ENCODE results near the gene PHLDB3.
"Not testable (repeated sequence)": the region's sequence is repeated elsewhere in the genome, so short reads cannot be mapped to it uniquely, and the experiment has no call there.

PHLDB3 gene

DNA sequence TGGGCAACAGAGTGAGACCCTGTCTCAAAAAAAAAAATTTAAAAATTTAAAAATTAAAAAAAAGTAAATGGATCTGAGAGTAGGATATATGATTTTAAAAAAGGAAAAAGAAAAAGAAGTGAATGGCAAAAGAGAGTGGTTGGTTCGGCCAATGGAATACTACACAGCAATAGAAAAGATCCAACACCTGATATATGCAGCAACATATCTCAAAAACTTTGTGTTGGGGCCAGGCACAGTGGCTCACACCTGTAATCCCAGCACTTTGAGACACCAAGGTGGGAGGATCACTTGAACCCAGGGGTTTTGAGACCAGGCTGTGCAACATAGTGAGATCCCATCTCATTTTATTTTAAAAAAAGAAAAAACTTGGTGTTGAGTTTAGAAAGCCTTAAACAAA is 37.8 kb downstream of the PHLDB3 start:
- no peak for DNase-seq

DNA sequence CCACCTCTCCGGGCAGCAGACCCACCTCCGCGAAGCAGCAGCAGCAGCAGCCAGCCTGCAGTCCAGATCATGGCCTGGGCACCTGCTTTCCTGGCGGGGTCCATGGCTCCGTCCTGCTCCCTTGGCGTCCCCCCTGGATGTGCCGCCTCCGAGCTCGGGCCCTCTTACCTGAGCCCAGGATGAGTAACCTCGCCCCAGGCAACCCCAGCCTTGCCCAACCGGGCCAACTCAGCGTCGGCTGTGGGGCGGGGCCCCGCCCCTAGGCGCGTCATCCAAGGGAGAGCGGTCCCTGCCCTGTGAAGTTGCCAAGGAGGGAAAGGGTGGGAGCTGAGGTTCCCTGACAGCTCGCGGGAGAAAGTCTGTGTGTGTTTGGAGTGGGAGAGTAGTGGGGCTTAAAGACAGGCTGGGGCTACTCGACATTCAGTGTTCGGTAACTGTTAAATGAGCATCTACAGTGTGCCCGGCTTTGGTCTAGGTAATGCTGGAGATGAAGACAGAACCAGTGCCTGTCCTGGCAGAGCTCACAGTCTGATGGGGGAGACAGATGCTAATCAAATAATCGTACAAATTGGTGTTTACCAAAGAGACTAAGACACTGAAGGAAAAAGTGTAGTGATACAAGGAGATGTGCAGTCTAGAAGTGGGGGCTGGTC is 39.0 kb downstream of the PHLDB3 start, which contains the start of gene LYPD3:
LYPD3 (minus strand) TSS at position 141 of the 653 bp plus-strand sequence; CDS start at position 104, 37 bp downstream.
- peak; percentile 93 for DNase-seq

DNA sequence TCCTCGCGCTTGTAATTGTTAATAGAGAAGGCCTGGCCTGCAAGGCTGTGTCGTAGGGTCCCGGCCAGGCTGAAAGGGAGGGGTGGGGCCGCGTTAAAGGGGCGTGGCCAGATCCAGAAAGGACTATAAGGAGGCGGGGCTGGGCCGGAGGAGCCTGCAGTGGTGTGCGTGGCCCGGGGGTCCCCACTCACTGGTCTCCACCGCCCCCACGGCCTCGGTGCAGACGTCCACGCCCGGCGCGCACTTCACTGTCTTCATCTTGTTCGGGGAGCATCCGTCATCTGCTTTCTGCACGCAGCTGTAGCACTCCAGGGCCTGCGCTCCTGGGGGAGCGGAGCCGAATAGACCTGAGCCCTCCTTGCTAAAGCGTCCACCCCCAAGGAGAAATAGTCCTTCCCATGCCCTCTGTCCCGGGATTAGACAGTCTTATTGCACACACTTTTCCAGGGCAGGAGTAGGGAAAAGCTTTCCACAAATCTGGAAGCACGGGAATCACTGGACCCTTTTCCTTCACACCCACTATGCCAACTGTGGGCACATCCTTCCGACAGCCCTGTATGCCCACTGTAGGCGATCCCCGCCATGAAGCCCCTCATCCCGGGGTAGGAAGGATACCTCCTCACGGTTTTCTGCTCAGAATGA is 40.3 kb downstream of the PHLDB3 start:
- no peak for DNase-seq

DNA sequence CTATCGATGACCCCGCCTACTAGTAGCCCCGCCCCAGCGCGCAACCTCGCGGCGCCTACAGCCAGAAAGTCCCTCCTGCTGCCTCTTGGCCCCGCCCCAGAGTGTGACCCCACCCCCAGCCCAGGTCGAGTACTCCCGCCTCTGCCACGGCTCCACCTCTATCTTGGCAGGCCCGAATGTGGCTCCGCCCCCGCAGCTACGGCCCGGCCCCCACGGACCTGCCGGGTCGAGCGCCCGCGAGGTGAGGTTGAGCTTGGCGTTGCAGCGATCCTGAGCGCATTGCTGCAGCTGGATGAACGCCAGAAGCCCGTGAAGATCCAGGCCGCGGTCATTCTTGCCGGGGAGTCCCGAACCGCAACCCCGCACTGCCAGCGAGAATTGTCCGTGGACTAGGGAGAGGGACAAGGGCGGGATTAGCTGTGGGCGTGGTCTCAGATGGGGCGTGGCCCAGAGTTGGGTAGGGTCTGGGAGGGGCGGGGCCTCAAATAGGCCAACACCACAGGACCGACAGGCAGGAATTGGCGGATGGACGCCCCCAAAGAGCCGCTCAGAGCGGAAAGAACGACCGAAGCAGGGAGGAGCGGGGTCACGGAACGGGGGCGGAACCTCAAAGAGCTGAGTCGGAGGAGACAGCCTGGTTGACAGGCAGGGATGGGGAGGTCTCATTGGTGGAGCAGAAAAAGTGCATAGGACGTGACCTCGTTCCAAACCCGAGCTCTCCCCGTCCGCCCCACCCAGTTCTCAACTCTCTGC is 41.0 kb downstream of the PHLDB3 start:
- peak; percentile 99 for DNase-seq

DNA sequence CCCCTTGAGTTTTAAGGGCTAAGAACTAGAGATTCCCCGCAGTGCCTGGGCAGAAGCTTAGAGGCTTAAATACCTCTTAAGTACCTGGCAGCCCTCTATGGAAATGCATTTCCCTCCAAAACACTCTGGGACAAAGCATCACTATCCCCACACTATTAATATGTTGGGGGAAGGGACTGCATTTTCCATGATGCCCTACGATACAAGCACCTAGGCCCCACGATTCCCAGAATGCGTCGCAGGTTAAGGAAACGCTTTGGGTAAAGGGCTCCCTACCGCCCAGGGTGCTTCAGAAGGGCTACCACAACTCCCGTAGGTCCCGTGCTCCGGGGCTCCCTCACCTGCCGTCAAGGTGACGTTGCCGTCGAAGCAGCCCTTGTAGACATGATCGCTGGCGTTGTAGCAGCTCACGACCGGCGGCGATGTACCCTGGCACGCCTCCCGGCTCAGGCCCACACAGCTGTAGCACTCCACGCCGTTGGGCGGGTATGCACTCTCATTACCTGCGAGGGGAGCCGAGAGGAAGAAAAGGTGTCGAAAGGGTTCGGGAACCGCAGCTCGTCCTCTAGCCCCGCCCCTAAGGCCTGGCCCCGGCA is 41.7 kb downstream of the PHLDB3 start:
- DNase-seq, result no peak

DNA sequence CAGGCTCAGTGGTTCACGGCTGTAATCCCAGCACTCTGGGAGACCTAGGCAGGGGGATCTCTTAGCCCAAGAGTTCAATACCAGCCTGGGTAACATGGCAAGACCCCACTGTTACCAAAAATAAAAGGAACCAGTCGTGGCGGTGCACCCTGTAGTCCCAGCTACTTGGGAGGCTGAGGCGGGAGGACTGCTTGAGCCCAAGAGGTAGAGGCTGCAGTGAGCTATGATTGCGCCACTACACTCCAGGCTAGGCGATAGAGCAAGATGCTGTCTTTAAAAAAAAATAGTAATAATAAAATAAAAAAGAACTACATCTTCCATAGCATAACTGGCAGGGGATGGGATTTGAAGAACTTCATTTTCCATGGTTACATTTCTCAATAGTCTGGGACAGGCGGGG is 42.2 kb downstream of the PHLDB3 start:
- no peak for DNase-seq

DNA sequence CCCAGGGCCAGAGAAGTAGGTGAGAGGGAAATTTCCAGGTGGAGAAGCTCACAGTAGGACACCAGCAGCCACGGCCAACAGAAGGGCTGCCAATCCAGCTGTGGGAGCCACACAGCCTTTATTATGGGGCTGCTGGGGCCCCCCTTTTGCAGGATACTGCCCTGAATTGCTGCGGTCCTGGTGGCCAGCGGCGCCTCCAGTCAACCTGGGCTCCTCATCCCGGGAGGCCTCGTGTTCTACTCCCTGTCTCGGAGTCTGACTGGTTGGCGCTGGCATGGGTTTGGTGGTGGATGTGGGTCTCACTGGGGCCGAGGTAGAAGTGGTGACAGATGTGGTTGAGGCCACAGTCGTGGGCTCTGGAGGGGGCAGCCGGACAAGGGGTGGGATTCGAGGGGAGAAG is 43.2 kb downstream of the PHLDB3 start:
- DNase-seq, result no peak

DNA sequence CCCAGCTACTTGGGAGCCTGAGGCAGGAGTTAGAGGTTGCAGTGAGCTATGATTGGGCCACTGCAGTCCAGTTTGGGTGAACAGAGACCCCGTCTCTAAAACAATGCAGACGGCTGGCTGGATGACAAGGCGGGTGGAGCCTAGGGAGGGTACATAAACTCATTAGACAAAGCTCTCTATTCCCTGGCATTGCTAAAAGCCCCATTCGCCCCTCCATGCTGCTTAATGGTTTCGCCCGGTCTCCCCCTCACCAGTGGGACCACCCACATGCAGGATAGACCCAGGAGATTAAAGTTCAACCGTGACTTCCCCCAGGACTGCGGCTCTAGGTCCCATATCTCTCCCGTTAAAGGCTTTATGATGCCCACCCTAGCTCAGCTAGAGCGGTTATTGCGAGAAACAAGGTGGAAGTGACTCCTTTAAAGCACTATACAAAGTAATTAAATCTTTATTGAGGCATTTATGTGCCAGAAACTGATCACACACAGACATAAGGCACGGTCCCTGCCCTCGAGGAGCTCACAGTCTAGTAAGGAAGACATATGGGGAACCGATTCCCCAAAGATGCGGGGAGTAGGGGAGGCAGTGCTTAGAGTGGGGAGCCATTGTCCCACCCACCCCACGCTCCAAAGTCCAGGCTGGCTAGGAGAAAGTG is 44.1 kb downstream of the PHLDB3 start:
- DNase-seq, result no peak

DNA sequence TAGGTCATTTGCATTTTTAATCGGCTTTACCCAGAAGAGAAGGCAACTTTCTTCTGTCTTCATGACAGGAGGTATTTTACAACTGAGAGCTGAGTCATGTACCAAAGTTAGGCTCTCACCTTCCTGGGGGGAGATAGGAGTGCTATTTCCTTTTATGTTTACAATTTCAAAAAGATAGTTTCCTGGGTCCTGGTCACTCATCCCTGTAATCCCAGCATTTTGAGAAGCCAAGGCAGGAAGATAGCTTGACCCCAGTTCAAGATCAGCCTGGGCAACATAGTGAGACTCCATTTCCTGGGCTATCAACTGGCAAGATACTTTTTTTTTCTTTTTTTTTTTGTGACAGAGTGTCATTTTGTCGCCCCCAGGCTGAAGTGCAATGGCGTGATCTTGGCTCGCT is 46.7 kb downstream of the PHLDB3 start:
- no peak for DNase-seq

DNA sequence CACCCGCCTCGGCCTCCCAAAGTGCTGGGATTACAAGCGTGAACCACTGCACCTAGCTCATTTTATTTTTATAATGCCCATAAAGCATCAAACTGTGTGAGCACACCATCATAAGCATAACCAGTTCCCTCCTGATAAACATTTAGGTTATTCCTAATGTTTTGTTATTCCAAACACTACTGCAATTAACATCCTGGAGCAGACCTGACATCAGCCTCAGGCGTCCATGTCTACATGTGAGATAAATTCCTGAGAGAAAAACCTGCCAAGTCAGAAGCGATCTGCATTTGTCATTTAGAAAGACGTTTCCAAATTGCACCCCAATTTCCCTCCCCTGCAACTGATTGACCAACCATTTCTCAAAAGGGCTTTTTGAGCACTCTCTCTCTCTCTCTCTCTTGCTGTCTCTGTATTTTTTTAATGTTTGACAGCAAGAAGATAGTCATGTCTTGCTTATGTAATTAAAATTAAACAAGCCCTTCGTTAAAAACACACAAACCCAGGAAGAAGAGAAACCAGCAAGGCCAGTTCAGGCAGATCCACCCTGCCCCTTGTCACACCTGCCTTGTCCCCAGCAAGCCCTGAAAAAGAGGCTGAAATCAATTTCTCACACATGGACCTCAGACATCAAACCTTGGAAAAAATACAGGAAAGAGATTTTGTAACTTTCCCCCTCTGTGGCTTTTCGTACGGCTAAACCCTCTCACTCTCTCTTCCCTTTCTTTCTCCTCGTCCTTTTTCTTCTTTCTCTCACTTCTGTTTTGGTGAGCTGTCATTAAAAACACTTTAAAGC is 49.0 kb downstream of the PHLDB3 start:
- DNase-seq, result no peak

DNA sequence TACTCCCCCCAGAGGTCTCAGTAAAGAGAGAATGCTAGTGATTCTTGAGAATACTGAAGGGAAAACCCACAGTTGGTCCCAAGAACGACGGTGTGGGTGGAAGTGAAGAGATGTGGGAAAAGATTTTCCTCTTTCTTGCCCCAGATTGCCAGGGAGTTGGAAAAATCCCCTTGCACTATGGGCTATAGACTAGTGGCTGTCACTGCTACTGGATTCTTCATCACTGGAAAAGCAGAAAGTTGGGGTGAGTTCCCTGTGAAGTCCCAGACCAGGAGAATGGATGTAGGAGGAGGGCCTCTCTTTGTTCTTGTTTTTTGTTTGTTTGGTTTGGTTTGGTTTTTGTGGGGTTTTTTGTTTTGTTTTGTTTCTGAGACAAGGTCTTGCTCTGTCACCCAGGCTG is 50.5 kb downstream of the PHLDB3 start:
- DNase-seq, result no peak

DNA sequence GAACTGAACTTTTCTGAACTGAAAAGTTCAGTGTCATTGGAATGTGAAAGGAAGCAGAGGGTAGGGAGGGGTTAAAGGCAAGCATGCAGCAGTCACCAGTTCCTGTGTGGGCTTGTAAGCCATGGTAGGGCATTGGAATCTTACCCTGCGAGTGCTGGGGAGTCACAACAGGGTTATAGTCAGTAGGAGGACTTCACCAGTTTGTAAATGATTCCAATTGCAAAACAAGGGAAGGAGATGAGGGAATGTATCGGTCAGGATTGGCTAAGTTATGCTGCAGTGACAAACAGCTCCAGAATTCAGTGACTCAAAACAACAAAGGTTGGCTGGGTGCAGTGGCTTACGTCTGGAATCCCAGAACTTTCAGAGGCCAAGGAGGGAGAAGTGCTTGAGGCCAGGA is 52.0 kb downstream of the PHLDB3 start:
- DNase-seq, result no peak

DNA sequence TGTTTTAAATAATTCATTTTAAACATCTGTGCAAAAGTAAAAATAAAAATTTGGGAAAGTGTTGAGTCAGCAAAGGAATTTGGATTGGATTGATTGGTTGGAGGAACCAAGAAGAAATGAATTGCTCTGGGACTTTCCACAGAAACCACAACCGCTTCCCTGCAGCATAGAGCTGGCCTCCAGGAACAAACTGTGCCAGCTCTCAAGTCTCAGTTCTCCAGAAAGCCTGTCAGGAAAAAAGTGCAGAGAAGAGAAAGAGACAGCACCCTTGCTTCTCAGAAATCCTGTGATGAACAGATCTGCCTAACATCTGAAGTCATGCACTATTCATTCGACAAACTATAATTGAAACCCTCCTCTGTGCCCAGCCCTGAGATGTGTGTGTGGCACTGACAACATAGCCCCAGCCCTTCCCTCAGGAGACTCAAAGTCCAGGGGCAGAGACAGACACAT is 54.0 kb downstream of the PHLDB3 start:
- DNase-seq, result no peak

DNA sequence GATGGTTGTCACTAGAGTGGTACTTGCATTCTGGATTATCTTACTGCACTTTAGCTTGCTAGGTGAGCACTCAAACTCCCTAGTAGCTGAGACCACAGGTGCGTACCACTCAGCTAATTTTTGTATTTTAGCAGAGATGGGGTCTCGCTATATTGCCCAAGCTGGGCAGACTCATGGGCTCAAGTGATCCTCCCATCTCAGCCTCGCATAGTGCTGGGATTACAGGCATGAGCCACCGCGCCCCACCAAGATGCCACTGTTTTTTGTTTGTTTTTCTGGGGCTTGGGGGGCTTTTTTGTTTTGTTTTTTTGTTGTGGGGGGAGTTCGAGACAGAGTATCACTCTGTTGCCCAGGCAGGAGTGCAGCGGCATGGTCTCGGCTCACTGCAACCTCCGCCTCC is 56.9 kb downstream of the PHLDB3 start:
- DNase-seq, result no peak

DNA sequence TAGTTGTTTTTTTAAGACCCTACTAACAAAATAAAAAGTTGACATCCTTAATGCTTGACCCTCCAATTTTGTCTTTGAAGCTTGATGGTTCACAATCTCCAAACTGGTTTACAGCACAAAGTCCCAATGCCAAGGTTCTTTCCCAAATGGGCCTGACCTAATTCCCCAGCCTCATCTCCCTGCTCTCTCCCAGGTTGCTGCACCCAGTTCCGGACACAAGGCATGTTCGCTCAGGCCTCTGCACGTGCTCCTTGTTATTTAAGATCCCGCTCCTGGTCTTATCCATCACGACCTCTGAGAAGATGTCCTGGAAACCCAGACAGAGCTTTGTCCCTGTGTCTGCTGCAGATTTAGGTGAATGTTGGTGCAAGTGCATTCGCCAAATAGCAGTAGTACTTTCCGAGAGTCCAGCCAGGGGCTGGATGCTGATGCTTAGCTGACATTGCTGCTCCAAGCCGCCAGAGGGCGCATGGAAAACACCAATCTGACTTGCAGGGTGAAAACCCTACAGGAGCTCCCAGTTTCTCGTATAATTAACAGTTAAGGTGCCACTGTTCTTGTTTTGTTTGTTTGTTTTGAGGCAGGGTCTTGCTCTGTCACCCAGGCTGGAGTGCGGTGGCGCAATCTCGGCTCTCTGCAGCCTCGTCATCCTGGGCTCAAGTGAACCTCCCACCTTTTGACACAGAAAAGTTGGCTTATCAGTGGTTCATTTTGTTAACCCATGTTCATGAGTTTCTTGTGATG is 57.6 kb downstream of the PHLDB3 start:
- peak; percentile 84 for DNase-seq

DNA sequence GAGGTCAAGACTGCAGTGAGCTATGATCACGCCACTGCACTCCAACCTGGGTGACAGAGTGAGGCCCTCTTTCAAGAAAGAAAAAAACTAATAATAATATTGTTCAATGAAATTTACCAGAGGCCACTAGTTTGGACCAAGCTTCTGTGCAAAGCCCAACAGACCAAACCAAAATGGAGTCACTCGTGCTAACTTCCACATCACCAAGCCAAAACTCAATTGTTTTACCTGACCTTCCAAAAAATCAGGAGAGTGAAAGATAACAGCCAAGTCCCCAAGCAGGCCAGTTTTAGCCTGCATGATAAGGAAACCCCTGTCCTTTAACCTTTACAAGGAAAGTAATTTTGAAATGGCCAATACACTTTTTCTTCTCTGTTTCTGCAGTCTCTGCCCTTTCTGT is 59.1 kb downstream of the PHLDB3 start:
- DNase-seq, result no peak

DNA sequence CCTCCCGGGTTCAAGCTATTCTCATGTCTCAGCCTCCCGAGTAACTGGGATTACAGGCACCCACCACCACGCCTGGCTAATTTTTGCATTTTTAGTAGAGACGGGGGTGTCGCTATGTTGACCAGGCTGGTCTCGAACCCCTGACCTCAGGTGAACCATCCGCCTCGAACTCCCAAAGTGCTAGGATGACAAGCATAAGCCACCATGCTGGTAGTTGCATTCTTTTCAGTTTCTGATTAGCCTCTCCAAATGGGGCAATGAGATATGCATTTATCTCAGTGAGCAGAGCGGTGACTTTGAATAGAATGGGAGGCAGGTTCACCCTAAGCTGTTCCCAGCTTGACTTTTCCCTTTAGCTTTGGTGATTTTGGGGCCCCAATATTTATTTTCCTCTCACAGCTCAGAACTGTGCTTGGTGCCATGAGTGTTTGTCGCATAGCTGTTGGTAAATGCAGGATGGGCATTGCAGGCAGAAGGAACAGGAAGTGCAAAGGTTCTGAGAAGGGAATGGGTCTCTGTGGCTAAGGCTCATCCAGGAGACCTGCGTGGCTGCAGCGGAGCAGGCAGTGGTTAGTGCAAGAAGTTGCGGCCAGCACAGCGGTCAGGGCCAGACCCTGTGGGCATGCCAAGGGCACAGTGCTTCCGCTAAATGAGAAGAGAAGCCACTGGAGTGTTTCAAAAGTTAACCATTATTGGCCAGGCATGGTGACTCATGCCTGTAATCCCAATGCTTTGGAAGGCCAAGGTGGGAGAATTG is 59.8 kb downstream of the PHLDB3 start:
- no peak for DNase-seq

DNA sequence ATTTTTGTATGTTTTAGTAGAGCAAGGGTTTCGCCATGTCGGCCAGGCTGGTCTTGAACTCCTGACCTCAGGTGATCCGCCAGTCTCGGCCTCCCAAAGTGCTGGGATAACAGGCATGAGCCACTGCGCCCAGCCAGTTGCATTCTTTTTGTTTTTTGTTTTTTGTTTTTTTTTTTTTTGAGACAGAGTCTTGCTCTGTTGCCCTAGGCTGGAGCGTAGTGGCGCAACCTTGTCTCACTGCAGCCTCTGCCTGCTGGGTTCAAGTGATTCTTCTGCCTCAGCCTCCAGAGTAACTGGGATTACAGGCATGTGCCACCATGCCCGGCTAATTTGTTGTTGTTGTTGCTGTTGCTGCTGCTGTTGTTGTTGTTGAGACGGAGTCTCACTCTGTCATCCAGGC is 60.5 kb downstream of the PHLDB3 start:
- DNase-seq, result not testable (repeated sequence)

DNA sequence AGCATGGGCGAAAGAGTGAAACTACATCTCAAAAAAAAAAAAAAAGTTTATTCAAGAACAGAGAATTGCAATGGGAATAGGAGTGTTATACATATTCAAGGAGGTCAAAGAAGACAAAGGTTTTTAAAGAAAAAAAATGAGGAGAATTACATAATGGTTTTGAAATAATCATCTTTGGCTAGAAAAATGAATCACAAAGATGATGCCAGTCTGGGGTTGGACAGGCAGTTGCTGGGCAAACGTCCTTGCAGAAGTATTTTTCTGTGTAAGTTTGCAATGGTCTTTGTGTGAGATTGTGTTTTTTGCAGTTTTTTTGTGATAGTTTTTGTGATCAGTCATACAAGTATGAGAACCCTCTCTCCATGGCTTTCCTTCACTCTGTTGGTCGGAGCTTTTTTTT is 62.8 kb downstream of the PHLDB3 start:
- no peak for DNase-seq

DNA sequence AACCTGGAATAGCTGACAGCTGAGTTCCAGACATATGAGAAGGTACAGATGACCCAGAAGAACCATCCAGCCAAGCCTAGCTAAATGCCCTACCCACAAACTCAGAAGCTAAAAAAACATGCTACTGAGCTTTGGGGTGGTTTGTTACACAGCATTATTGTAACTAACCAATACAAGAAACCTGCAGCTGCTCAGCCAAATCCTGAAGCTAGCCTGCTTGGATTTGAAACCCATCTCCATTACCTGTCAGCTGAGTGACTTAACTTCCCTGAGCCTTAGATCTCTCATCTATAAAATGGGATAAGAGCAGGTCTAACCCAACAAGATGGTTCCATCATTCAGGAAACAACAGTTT is 64.9 kb downstream of the PHLDB3 start:
- no peak for DNase-seq

Data from islet precursor cell (in vitro differentiated cells).